Stimulated activated naive CD4-positive, alpha-beta T cell (primary cell): Measurements from ENCODE around the gene COBL.

Source experiments
- DNase-seq, 6 experiments: peaks; one replicate each; lab custom pipeline; 2025; lab: John Stamatoyannopoulos, UW

The COBL gene

DNA sequence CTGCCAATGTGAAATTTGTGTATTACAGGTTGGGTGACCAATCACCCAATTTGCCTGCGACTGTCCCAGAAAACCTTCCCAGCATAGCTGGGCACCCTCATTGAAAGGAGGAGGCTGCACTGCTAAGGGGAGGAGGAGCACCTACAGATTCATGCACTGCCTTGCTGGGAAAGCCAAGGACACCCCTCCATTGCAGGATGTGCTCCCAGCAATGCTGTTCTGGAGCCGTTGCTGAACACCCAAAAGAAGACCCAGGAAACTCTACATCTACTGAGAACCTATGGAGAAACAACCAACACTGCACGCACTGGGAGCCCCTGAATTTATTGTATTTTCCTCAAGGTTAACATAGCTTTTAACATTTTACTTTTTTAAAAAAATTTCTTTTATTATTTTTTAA lies 295.7 kb downstream of the COBL start:
- DNase-seq = no peak

DNA sequence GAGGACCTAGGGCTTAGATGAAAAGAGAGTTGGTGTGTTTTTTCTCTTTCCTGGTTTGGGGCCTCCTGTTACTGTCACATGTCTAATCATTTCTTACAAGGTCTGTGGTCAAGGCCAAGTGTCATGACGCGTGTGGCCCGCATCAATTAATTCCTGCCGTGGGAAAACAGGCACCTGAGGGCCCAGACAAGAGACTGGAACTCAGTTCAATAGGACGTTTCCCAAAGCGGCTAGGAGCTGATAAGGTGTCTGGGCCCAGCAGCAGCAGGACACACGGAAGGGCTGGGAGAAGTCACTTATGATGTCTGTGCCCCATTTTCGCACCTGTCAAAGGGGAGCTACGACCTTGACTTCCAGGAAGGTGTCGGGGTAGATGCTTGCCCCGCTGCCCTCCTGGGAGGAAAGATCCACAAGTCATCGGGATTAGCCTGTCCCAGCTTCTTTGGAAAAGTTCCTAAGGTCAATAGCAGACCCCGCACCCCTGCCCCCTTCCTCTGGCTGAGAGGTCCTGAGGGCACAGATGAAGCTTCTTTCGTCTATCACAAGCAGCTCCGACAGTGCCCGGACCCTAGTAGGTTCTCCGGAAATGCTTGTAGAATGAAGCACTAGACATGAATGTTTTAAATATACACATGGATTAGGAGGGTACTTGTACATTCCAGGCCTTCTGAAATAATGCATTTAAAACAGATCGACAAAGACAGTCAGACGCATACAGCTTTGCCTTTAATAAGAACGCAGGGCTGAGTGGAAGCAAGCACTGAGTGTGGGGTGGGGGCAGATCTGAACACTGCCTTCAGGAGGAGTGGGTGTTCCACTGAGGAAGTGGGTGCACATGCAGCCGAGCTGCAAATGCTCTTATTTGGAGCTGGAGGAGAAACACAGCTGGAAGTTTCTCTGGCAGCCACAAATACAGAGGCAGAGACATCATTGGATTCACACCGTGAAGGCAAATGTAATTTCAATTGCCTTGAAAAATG lies 296.4 kb downstream of the COBL start:
- no peak for DNase-seq

DNA sequence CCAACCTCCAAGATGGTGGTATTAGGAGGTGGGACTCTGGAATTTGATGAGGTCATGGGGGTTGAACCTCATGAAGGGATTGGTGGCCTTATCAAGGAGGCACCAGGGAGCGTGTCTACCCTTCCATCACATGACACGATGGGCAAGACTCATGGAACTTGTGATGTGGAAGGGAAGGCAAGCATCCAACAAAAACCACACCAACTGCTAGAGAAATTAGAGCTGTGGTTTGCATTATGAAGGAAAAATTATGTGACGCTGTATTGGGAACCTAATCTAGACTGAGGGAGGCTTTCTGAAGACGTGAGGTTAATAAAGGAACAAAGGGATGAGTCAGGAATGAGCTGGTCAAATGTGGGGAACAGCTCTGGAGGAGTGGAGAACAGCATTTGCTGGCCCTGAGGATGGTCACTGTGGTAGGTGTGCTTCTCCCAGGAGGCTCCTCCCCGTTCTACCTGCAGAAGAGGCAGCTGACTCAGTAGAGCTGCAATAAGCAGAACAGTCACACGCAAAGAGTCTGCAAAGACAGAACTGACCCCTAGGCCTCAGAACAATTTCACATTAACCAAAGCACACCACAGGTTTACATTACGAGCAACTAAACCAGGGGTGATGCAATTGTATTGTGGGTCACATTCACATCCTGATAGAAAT lies 297.3 kb downstream of the COBL start:
- no peak for DNase-seq

DNA sequence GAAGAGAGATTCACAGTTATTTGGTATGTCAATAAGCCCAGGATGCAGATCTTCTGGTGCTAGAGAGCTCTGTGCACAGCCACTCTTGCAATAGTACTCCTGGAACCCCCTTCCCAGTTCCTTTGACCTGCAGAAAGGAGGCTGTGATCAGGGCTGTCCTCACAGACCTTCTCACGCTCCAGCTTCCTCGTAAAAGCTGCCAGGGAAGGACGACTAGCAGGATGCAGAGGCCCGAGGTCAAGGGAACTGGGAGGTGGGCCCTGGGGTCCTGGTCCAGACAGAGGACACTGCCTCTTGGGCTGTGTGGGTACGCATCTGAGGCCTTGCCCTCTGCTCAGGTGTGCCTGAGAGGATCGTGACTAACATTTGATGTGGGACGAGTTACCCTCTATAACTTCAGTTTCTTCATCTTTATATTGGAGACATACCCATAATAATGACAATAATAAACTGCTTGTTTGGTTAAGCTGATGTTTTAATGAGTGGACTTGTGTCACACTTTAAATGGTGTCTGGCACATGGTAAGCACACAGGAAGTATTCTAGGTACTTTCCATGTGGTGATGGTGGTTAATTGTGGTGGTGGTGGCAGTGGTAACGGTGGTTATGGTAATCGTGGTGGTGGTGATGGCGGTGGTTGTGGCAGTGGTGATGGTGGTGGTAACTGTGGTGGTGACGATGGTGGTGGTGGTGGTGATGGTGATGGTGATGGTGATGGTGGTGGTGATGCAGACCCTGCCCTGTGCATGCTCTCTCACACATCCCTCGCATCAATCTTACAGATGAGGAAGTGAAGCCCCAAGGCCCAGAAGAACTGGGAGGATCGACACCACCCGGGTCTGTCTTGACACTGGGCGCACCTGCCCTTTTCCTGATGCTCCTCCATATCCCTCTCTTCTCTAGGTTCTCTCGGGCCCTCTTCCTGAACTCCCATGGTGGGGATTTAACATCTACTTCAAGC lies 298.8 kb downstream of the COBL start:
- no peak for DNase-seq

DNA sequence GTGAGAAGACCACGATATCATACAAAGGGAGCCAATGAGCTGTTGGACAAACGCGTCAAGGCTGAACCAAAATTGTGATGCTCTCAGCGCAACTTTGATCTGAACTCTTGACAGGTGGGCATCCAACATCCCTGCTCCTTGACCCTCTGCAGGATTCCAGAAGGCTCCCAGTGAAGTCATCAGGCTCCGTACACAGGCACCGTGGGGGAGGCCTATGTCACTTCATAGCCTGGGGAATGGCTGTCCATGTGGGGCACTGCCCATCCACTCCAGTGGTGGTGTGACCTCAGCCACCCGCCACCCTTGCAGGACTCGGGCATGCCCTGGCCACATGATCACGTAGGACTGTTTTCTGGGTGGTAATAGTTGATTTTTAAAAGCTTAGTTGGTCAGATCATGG lies 300.1 kb downstream of the COBL start:
- no peak for DNase-seq

DNA sequence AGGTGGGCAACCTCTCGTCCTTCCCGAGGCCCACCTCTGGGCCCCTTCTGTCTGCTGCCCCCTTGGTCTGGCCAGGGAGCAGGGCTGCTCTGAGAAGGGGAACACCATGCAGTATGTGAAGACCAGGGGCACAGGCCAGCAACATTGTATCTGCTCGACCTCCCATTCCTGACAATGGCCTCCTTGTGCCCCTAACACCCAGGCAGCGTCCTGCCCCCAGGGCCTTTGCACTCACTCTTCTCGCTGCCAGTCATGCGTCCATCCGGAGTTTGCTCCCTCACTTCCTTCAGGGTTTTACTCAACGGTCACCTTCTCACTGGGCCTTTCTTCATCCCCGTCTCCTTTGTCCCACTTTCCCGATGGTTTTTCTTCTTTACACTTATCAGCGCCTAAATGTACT lies 301.0 kb downstream of the COBL start:
- no peak for DNase-seq

DNA sequence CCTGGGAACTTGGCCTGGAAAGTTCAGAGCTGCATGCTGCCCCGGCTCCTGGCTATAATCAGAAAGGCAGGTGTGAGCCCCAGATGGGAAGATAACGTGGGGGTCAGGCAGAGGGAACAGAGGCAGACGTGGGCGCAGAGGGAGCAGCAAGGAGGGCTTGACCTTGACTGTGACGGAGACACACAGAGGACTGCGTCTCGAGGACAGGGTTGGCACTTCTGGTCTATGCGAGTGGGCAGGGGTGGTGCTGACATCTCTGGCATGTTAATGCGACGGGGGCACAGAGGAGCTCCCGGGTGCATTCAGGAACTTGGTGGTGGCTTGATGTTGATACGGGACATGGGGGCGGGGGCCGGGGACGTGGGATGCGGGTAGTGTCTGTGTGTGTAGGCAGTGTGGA lies 301.8 kb downstream of the COBL start:
- DNase-seq = no peak

DNA sequence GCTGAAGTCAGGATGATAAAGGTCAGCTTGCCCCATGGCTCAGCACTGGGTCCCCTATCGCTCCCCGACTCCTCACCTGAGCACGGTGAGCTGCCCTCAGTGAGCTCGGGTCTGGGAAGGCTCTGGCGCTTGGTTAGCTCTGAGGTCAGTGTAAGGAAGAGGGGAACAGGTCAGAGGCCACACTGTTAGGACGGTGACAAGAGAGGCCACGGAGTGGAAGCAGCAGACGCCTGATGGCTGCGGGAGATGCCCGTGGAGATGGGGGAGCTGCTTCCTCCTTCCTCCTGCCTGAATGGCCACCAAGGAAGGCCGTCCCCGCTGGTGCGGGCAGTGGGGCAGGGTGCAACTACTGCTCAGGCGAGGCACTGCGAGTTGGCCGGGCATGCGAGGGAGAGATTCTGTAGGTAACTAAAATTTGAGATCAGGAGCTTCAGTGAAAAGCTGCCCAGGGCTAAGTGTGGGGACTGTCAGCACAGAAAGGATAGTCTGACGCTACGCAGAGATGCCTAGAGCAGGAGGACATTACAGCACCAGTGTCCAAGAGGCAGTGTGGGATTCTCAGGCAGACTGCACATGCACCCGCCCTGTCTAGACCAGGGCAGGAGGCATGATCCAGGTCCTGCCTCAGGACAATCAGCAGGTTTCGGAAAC lies 302.6 kb downstream of the COBL start:
- no peak for DNase-seq

DNA sequence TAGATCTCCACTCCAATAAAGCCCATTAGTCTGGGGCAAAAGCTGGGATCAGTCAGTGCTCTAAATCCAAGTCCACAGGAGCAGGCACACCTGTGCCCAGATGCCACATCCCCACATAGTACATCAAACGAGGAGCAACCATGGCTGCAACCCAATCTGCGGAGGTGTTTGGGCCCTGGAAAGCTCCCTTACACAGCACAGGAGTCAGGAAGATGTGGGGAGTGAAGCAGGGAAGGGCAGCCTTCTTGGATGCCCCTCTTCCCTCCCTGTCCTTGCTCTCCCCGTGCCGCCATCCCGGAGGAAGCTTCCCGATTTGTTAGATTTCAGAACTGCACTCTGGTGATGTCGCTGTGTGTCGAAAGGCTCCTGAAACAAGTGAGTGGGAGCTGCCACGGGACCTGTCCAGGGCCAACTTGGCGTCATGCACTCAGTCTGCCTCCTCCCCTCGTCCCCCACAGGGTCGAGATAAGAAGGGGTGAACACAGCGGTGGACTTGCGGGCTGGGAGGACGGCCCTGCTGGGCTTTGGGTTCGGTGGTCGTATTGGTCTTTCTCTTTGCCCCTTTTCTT lies 303.3 kb downstream of the COBL start:
- DNase-seq = no peak

DNA sequence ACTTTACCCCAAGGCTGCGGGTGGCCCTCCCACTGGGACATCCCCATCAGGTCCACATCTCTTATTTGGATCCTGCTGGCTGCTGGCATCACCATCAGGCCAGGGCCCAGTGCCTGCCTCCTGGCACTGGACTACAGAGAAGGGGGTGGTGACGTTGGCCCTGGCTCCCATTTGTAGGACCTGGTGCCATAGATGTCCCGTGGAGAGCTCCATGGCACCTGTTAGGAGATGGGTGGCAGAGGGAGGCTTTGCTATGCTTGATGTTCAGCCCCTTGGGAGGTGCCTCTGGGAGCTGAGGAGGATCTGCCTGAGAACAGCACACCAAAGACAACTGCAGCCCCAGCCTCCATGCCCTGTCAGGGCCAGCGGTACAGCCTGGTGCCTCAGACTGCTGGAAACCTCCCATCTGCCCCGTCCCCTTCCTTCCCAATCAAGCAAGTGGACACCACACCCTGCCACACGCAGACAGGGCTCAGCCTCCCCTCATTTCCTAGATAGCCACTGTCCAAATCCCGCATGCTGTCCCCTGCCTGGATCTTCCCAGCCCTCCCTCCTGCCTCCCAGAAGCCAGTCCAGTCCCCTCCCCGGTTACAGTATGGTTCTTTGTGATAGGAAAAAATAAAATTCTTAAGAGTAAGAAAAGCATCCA lies 303.9 kb downstream of the COBL start:
- no peak for DNase-seq

DNA sequence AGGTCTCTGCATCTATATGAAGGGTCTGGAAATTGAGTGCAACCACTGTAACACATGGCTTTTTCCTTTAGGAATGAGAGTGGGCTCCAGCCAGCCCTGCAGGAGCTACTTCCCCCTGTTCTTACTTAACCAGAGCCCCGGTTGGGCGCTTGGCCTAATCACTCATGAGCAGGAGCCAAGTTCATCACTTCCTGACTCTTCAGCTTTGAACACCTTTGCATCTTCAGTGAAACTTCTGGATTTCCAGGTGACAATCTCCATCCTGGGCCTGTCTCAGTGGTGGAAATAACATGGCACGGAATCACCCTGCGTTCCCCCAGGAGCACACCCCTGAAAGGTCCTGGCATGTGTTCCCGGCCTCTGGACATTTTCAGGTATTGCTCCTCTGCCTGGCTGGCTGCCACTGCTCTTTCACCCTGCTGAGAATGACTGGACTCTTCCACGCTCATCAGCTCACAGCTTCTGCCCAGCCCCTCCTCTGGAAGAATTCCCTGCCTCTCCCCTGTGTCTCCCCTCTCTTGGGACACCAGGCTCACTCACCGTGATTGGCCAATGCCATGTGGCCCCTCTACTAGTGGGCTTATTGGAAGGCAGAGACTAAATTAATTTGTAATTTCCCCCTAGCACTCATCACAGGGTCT lies 304.8 kb downstream of the COBL start:
- no peak for DNase-seq

DNA sequence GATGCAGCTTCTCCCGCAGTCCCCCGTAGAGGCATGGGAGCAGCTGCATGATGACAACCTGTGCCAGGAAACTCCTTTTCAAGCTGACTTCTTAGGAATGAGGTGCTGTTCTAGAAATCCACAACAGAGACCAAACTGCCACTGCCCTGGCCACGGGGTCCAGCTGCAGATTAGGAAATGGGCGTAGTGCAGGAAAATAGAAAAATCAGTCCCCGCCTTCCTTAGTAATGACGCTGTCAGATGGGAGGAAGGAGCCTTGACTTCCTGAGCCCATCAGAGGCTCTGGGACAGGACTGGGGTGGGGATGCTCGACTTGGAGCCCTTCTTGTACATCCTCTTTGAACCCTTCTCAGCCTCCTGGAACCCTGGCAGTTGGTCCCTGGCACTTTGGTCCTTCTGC lies 306.1 kb downstream of the COBL start:
- DNase-seq = no peak

DNA sequence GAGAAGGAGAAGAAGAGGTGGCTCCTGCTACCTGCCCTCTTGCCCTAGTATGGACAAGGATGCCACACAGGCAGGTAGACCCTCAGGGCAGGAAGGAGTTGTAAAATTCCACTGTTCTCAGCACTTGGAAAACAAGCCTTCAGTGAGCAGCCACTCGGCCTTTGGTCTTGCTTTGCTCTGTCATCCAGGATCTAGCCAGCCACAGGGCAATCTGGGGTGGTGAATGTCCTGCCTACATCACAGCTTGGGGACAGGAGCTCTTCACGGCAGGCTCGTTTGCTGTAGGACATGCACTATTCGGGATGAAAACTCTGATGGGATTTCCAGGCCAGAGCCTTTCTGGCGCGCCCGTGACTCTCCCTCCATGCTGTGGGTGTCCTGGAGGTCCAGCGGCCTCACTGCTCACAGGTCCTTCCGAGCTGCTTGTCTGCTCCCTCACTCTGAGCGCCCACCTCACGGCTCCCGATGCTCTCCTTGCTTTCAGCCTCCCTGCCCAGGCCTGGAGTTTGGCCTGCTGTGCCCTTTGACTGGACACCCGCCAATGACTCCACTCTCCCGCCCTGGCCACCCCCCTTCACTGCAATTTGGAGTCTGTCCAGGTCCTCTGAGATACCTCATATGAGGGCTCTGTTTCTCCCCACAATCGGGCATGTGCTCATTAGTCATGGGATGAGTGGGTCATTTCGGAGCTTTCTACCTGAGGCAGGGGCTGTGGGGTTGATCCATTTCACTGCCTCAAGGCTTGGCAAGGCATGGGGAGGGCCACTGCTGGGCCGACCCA lies 306.7 kb downstream of the COBL start:
- no peak for DNase-seq

DNA sequence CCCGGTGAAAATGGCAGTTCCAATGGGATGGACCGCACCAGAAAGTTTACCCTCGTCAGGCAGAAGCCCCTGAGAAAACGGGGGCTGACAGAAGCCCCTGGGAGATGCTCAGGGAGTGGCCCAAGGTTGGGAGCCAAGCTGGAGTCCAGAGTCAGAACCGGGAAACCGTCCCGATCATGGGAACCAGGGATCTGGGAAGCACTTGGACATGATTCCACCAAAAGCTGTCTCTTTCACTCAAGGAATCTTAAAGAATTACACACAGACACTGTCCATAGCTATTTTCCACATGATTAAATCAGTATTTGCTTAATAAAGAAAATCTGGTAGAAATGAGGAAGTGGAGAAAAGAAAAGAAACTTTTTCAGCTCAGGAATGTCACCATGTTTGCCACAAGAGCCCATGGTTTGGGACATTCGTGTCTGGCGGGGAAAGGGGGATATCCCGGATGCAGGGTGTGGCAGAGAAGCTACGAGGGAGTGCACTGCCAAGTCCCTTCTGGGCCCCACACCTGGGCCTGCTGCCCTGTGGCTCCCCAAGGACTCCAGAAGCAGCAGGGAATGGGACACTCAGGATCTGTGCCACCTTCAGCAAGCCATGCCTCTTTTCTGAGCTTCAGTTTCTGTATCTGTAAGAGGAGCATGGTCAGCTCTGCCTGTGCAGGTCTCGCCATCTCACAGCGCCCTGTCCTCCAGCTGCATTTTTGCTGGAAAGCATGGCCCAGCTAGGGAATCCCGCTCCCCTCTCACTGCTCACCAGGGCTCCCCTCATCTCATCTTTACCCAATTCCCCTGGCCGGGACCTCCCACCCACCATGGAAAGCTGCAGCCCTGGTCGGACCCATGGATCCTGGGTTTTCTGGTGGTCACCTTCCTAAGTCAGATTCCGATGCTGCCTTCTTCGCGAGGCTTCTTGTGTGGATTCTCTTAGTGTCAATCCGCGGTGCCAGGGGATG lies 308.8 kb downstream of the COBL start:
- DNase-seq = no peak

DNA sequence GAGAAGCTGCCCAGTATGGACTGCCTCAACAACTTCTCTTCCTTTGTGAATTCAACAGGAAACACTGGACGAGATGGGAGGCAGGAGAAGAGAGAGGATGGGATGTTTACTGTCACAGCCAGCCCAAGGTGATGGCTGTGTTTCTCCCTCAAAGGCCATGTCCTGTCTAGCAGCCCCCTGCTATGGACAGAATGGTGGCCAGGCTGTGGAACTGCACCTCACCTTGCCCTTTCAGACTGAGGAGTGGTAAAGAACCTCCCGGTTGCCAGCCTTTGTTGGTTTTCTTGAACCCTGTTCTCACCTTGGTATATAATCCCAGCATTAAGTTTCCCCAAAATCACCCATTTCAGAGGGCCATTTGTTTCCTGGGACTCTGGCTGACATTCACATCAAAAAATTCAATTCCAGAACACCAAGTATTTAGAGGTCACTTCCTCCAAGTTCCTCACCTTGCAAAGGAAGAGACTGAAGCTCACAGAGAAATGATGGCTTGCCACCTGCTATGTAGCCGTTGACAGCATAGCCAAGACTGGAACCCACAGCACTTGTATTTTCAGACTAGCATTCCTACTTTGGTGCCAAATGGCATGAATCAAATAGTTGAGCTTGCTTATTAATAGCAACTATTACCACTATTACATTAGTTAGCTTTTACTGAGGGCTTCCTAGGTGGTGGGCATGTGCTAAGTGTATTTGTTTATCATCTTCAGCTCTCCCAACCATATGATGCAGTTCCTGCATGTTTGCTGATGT lies 309.9 kb downstream of the COBL start:
- DNase-seq = no peak

DNA sequence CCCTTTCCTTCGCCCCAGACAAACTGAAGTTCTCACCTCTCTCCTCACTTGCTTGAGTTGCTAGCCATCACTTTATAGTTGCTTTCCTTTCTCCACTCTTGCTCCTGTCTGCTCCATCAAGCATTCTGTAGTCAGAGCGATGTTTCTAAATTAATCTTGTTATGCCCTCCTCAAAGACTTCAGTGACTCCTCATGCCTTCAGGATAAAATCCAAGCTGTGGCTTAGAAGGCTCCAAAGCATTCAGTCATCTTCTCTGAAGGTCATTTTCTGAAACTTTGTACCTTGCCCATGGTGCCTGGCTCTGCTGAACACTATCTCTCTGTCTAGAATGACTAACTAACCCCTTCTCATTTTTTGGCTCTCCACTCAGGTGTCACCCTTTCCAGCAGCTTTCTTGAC lies 311.5 kb downstream of the COBL start:
- no peak for DNase-seq

DNA sequence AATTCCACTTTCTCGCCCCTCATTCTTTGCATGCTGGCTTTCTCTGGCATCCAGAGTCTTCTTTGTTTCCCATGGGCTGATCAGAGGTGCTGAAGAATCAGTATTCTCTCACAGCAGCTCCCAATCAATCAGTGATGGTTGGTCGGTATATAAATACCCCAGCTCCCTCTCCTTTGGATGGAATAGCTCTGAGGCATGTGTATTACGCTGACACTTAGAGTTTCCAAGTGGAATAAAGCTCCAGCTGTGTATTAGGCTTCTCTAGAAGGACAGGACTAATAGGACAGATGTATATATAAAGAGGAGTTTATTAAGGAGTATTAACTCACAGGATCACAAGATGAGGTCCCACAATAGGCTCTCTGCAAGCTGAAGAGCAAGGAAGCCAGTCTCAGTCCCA lies 315.7 kb downstream of the COBL start:
- DNase-seq = no peak
